Vagina (tissue), 2 donors: ENCODE data around the gene SEMA6A. TPM values are rescaled to one million over a fixed set of nuclear protein-coding genes. Genes with fewer than 3 reads are reported as not detected.

Experiments used
- DNase-seq, 2 donors: peaks; one replicate each; pipeline ENCODE4 v3.0.0-alpha.2; 2017; ENCODE audit errors: extremely low spot score in 2 of 2
- H3K27ac ChIP-seq: fragments of 200-600 bp; sonication (generic); one replicate; pipeline ENCODE4 v1.5.1; 2019
- H3K27me3 ChIP-seq: fragments of 200-600 bp; sonication (generic); one replicate; pipeline ENCODE4 v1.5.1; 2019
- H3K36me3 ChIP-seq, 2 donors: fragments of 200-600 bp; sonication (generic); one replicate each; pipeline ENCODE4 v1.5.1; 2017 to 2019
- H3K4me1 ChIP-seq: fragments of 200-600 bp; sonication (generic); one replicate; pipeline ENCODE4 v1.5.1; 2019
- H3K4me3 ChIP-seq, 2 donors: fragments of 200-600 bp; sonication (generic); 1 replicate in 1 of 2; 2 replicates in 1 of 2; pipeline ENCODE4 v1.5.1; 2016 to 2019
- H3K9me3 ChIP-seq: fragments of 200-600 bp; sonication (generic); one replicate; pipeline ENCODE4 v1.5.1; 2019
- CTCF ChIP-seq, 3 experiments: fragments of 450-650 bp in 2 of 3; fragments of 200-600 bp in 1 of 3; sonication (generic) in 1 of 3; IDR thresholded peaks; one replicate each; pipeline ENCODE4 v1.5.1; 2017 to 2019; ENCODE audit warnings: antibody characterized with exemption in 3 of 3, mild to moderate bottlenecking in 2 of 3, moderate library complexity in 2 of 3
- POLR2A ChIP-seq, 2 donors: fragments of 450-650 bp; IDR thresholded peaks; one replicate each; pipeline ENCODE4 v1.6.1; 2017; ENCODE audit warnings: antibody characterized with exemption in 2 of 2, mild to moderate bottlenecking in 2 of 2, moderate library complexity in 2 of 2
- POLR2AphosphoS5 ChIP-seq, 2 donors: sonication (generic); formaldehyde crosslinking; IDR thresholded peaks; one replicate each; pipeline ENCODE4 v1.9.0; 2017; ENCODE audit warnings: antibody characterized with exemption in 2 of 2, mild to moderate bottlenecking in 2 of 2, low read depth in 1 of 2; ENCODE audit not compliant: insufficient read depth in 1 of 2
- intact Hi-C: fragments of 100-400 bp; cut with DNase I; formaldehyde crosslinking; loops from one replicate; pipeline ENCODE4 v1.15.1; 2023
- total RNA-seq: library from RNA; depleted of rRNA; stranded (reverse); fragments of >200 nt; gene quantifications from one replicate; pipeline ENCODE4 v1.2.3, GENCODE V29; 2016

The SEMA6A gene
- total RNA-seq, 1 donor from 2014 or later = 28.7 TPM

DNA sequence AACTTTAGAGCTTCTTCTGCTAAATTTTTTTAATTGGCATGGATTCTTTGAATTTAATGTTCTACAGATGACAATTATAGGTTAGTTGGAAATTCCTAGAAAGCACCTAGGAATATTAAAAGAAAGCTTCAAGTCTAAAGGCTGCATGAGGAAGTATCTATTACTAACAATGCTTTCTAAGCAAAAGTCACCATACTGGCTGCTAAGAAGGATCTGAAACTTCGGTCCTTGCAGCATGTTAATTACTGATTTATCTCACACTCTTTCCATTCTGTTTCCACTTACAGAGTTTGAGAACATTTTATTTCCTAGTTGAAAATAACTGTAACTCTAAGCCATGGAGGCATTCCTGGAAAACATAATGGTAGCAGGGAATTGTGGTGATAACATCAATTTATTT is 8.4 kb downstream of the SEMA6A start:
- Histone ChIP-seq H3K27me3 (no peaks in the 10 kb centered on the region), H3K4me3 (no peak overlapping the region), H3K4me1 (peaks cover 39% of the 10 kb centered on the region), H3K27ac (no peak overlapping the region), H3K36me3 (no peaks in the 10 kb centered on the region), H3K9me3 (no peaks in the 10 kb centered on the region)
- DNase-seq = no peak
- intact Hi-C loops = no loop called here
- TF ChIP-seq POLR2AphosphoS5 (IDR thresholded peaks at IDR 0.05; ENCODE audit: insufficient read depth in 1 of 2, low read depth in 1 of 2) = no peak
- TF ChIP-seq CTCF (IDR thresholded peaks at IDR 0.05) = no peak
- no peak for TF ChIP-seq POLR2A (IDR thresholded peaks at IDR 0.05)

GRCh38 chr5:116564756-116565490 is 9.7 kb downstream of the SEMA6A start:
- no peaks in the 10 kb centered on the region for H3K9me3 ChIP-seq
- peaks cover 31% of the 10 kb centered on the region for H3K4me1 ChIP-seq
- intact Hi-C loops = no loop called here
- no peaks in the 10 kb centered on the region for H3K27me3 ChIP-seq
- TF ChIP-seq CTCF (IDR thresholded peaks at IDR 0.05) (no peak), POLR2A (IDR thresholded peaks at IDR 0.05) (no peak), POLR2AphosphoS5 (IDR thresholded peaks at IDR 0.05; ENCODE audit: insufficient read depth in 1 of 2, low read depth in 1 of 2) (no peak)
- no peak for DNase-seq
- no peak overlapping the region for H3K27ac ChIP-seq
- H3K4me3 ChIP-seq = no peak overlapping the region
- no peaks in the 10 kb centered on the region for H3K36me3 ChIP-seq

- peaks cover 25% of the 10 kb centered on the region for H3K4me1 ChIP-seq
- intact Hi-C loops = no loop called here
- no peaks in the 10 kb centered on the region for H3K27me3 ChIP-seq
- no peak overlapping the region for H3K4me3 ChIP-seq
- no peak for TF ChIP-seq CTCF (IDR thresholded peaks at IDR 0.05)
- no peak for TF ChIP-seq POLR2A (IDR thresholded peaks at IDR 0.05)
- TF ChIP-seq POLR2AphosphoS5 (IDR thresholded peaks at IDR 0.05; ENCODE audit: insufficient read depth in 1 of 2, low read depth in 1 of 2) = no peak
- no peaks in the 10 kb centered on the region for H3K36me3 ChIP-seq
- no peak overlapping the region for H3K27ac ChIP-seq
- DNase-seq = no peak
- no peaks in the 10 kb centered on the region for H3K9me3 ChIP-seq
Measured at GRCh38 chr5:116564312-116564711, 10.3 kb downstream of the SEMA6A start.

DNA sequence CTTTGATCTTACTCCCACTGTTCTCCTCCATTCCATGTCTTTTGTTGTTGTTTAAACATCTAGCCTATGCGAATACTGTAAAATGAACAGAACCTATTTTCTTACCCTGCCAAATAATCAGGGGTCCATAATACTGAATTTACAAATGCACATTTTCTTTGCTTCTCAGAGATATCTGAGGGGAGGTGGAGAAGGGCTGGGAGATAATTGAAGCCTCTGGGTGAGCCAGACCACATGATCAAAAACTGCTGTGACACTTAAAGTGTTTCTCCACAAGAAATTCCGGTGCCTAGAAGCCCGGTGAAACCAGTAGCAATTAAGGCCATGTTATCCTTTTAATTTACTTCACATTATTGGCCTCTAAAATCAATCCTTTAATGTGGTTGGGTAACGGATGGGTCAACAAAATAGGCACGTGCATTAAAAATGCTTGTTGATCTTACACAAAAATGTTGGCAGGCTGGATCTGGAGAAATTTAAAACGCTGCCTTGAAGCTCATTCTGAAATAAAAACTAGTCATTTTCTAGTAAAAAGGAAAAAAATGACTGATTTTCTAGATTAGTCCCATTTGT is 10.8 kb downstream of the SEMA6A start:
- intact Hi-C loops = no loop called here
- Histone ChIP-seq H3K9me3 (no peaks in the 10 kb centered on the region), H3K27ac (no peak overlapping the region), H3K4me1 (peaks cover 24% of the 10 kb centered on the region), H3K36me3 (no peaks in the 10 kb centered on the region), H3K27me3 (no peaks in the 10 kb centered on the region), H3K4me3 (no peak overlapping the region)
- no peak for DNase-seq
- TF ChIP-seq POLR2A (IDR thresholded peaks at IDR 0.05) (no peak), POLR2AphosphoS5 (IDR thresholded peaks at IDR 0.05; ENCODE audit: insufficient read depth in 1 of 2, low read depth in 1 of 2) (no peak), CTCF (IDR thresholded peaks at IDR 0.05) (no peak)

- H3K27me3 ChIP-seq = no peaks in the 10 kb centered on the region
- no peaks in the 10 kb centered on the region for H3K36me3 ChIP-seq
- no peak overlapping the region for H3K27ac ChIP-seq
- H3K4me1 ChIP-seq = peaks cover 24% of the 10 kb centered on the region
- no peak overlapping the region for H3K4me3 ChIP-seq
- no peak for TF ChIP-seq CTCF (IDR thresholded peaks at IDR 0.05)
- TF ChIP-seq POLR2AphosphoS5 (IDR thresholded peaks at IDR 0.05; ENCODE audit: insufficient read depth in 1 of 2, low read depth in 1 of 2) = no peak
- no peak for TF ChIP-seq POLR2A (IDR thresholded peaks at IDR 0.05)
- no peak for DNase-seq
- intact Hi-C loops = no loop called here
- H3K9me3 ChIP-seq = no peaks in the 10 kb centered on the region
Measured at GRCh38 chr5:116562669-116563068, 12.0 kb downstream of the SEMA6A start.
